Keratinocyte (primary cell): ENCODE data around the gene ARHGAP22.

Experiments
- CTCF ChIP-seq, 3 experiments: IDR thresholded peaks in 1 of 3; conservative IDR thresholded peaks in 1 of 3; optimal IDR thresholded peaks in 1 of 3; 2 replicates in 2 of 3; 3 replicates in 1 of 3; pipeline versions ENCODE3 to v1.5.1; 2011; ENCODE audit warnings: low read length in 3 of 3, mild to moderate bottlenecking in 3 of 3, moderate library complexity in 2 of 3, control low read depth in 1 of 3, inconsistent platforms in 1 of 3; ENCODE audit not compliant: insufficient read depth in 2 of 3; ENCODE audit errors: extremely low read depth in 1 of 3
- EZH2 ChIP-seq: IDR thresholded peaks from one replicate; pipeline ENCODE4 v1.6.1; 2012; ENCODE audit warnings: inconsistent platforms, mild to moderate bottlenecking, low read length, moderate library complexity

GRCh38 chr10:48431871-48432270, 173.0 kb downstream of the ARHGAP22 start:
- TF ChIP-seq CTCF (optimal IDR thresholded peaks at IDR 0.05 in 1 of 3, IDR thresholded peaks at IDR 0.05 in 1 of 3, conservative IDR thresholded peaks at IDR 0.05 in 1 of 3; ENCODE audit: extremely low read depth in 1 of 3, insufficient read depth in 2 of 3, low read length in 3 of 3) (no peak), EZH2 (no peak)
